ENCODE data around the gene PPP4R3A. TPM values are rescaled to one million over a fixed set of nuclear protein-coding genes. Genes with fewer than 3 reads are reported as not detected.
A peak's percentile ranks its signal among the peaks of the same experiment; 100 is the strongest.

PPP4R3A gene
- total and polyA plus RNA-seq, 10 of the 15 experiments (the other 5 are each of a cell fraction or from before 2014, with no cell fraction given), result 19.4 to 97.8 (median 62.9) TPM

DNA sequence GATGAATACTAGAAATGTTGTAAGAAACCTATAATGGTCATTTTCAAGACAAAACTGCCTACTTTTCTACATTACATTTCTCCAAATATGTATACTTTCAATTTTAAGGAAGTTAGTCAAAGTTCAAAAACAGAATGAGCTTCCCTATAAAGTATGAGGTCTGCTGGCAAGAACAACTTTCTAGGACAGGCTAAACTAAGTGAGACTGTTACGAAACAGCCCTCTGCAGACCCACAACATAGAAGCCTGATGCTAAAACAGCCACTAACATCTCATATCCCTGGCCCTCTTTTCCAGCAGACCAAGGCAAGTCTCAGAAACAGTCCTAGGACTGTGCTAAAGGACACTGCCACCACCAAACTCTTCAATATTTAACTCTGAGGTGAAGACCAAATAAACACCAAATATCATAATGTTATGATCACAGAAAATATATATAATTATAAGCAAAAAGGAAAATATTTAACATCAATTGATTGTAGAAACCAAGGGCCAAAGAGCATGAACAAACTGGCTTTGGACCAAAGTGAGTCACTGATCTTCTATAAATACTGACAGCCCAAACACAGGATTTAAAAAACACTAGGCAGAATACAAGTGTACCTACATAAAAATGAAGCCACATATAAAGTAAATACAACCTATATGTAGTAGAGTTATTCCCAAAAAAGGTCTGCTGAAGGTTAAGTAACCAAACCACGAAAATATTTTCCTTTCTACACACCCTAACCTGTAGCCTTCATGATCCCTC, 27.7 kb downstream of the PPP4R3A start (continued):
- TF ChIP-seq NFXL1 (IDR thresholded peaks at IDR 0.05; ENCODE audit: borderline replicate concordance), result no peak
- TF ChIP-seq PAX5 (IDR thresholded peaks at IDR 0.05; ENCODE audit: borderline replicate concordance, low read depth, low read length), result no peak
- no peak for TF ChIP-seq EP300 (IDR thresholded peaks at IDR 0.05; ENCODE audit: borderline replicate concordance in 1 of 2, control insufficient read depth in 1 of 2, low read depth in 2 of 2, low read length in 2 of 2)
- no peak for TF ChIP-seq BMI1 (IDR thresholded peaks at IDR 0.05; ENCODE audit: borderline replicate concordance)
- TF ChIP-seq IRF4 (IDR thresholded peaks at IDR 0.05; ENCODE audit: low read depth, low read length), result no peak
- TF ChIP-seq SMC3 (IDR thresholded peaks at IDR 0.05; ENCODE audit: borderline replicate concordance, low read length), result no peak
- no peak for TF ChIP-seq STAT1 (conservative IDR thresholded peaks at IDR 0.05)
- no peak for TF ChIP-seq SIN3A (IDR thresholded peaks at IDR 0.05; ENCODE audit: low read depth, low read length)
- no peak for TF ChIP-seq E2F4 (IDR thresholded peaks at IDR 0.05; ENCODE audit: low read depth, low read length)

- Histone ChIP-seq H3K9me3 (replicated peaks; ENCODE audit: control insufficient read depth, insufficient read depth, low read length) (no peaks in the 10 kb centered on the region; the same call in 2 of the 3 replicates), H3K9ac (ENCODE audit: control insufficient read depth, insufficient read depth, low read length) (no peak overlapping the region), H3K4me3 (no peak overlapping the region), H3K4me1 (ENCODE audit: control insufficient read depth, insufficient read depth, low read length) (0 out of 2 replicates have a peak, but pooled peaks cover 4% of the 10 kb centered on the region), H4K20me1 (ENCODE audit: control insufficient read depth, insufficient read depth) (peaks cover 2% of the 10 kb centered on the region; the same call in 1 of the 2 replicates), H3K79me2 (ENCODE audit: control insufficient read depth, insufficient read depth, low read length) (peaks cover 31% of the 10 kb centered on the region), H2AFZ (ENCODE audit: control insufficient read depth, low read depth, low read length) (no peak overlapping the region), H3K4me2 (ENCODE audit: control insufficient read depth, insufficient read depth) (peak overlapping the region; percentile 26), H3K27ac (ENCODE audit: control insufficient read depth, insufficient read depth) (no peak overlapping the region), H3K36me3 (ENCODE audit: control insufficient read depth in 2 of 2, insufficient read depth in 2 of 2, low read length in 1 of 2) (peaks cover 14 to 54% of the 10 kb centered on the region in 2 experiments), H3K27me3 (replicated peaks in 1 of 2; ENCODE audit: control insufficient read depth in 2 of 2, insufficient read depth in 2 of 2, low read length in 1 of 2) (no peaks in the 10 kb centered on the region)
- intact Hi-C loops (cut with micrococcal nuclease; ENCODE audit: unreplicated experiment), result no loop called here
- in situ Hi-C loops (cut with MboI), result no loop called here
- BruUV-seq (replicated peaks), result no TSS peak
- RAD21 ChIA-PET (ENCODE audit: unreplicated experiment), result interaction anchor here (0.6 kb wide), 1 partner anchor 582 kb away, joined by 4 read pairs; no protein-coding TSS in a partner anchor
- peak; percentile 69 for ATAC-seq
- CTCF ChIA-PET, result interaction anchor here (0.7 to 1.7 kb wide), 3 partner anchors 14 to 519 kb away, joined by 3 to 4 read pairs (median 4); no protein-coding TSS in a partner anchor
- no peak for FAIRE-seq
- 66% methylated on average over 3 of the region's 3 CpGs for WGBS (ENCODE audit: insufficient coverage, insufficient replicate concordance, low lambda C conversion rate, missing lambda C conversion rate)
- SMC1A ChIA-PET (ENCODE audit: uncharacterized antibody, unreplicated experiment), result interaction anchor here (0.7 to 2.0 kb wide), 7 partner anchors 8 to 32 kb away, joined by 3 to 7 read pairs (median 3); no protein-coding TSS in a partner anchor
- no peak for DNase-seq (ENCODE audit: low read depth, low spot score)
- POLR2A ChIA-PET, result no interaction called here
- TF ChIP-seq CHD4 (IDR thresholded peaks at IDR 0.05) (no peak), MTA2 (IDR thresholded peaks at IDR 0.05; ENCODE audit: low read depth) (peak; percentile 80)
These were observed 32.7 kb downstream of the PPP4R3A start for GRCh38 chr14:91477388-91477787.

Data from GM12878 (cell line).